ENCODE data around the gene AAK1. TPM values are rescaled to one million over a fixed set of nuclear protein-coding genes. Genes with fewer than 3 reads are reported as not detected.

The AAK1 gene
- total RNA-seq, 1 experiment from 2014 or later, result 30.6 TPM

DNA sequence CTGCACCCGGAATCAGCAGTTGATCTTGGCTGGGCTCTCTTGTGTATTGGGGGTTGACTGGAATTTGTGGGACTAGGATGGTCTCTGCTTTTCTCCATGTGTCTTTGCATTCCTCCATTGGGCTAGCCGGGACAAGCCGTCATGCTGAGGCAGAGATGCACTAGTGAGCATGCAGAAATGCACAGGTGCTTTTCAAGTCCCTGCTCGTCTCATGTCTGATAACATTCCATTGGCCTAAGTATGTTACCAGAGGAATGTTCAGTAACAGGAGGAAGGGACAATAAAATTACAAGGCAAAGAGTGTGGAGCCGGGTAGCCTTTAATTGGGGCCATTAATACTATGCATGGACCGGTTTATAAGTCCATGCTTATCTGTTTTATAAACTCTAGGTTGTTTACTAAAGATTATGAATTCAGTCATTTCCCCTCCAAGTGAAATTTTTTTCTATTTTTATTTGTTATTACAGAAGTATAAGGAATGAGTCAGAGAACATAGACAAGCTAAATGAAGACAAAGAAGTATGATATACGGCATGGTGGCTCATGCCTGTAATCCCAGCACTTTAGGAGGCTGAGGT, 24.4 kb upstream of the AAK1 start:
- no peak overlapping the region for H2BK5ac ChIP-seq (ENCODE audit: insufficient read length, low read length)
- peak; percentile 34 for DNase-seq
- H2AFZ ChIP-seq (ENCODE audit: low read length), result no peak overlapping the region

More for the DNA sequence above, 24.4 kb upstream of the AAK1 start:
- Mint-ChIP-seq H3K9me3 (peaks cover 0 to 4% of the 10 kb centered on the region in 2 experiments; a peak in 2 of 5 replicates), H3K4me1 (no peaks in the 10 kb centered on the region; a peak in 2 of 4 replicates), H3K4me3 (no peak overlapping the region), H3K27me3 (ENCODE audit: low read depth) (no peaks in the 10 kb centered on the region; the same call in 1 of the 2 replicates), H3K27ac (no peak overlapping the region), H3K36me3 (ENCODE audit: insufficient read depth in 1 of 3, low read depth in 3 of 3) (no peaks in the 10 kb centered on the region)
- H3K56ac ChIP-seq (ENCODE audit: insufficient read length, low read depth, low read length), result no peak overlapping the region
- no peak overlapping the region for H2BK15ac ChIP-seq (ENCODE audit: low read depth, low read length)
- no peaks in the 10 kb centered on the region for H3K27me3 ChIP-seq (ENCODE audit: insufficient read depth, low read length)
- WGBS (ENCODE audit: extremely low coverage, insufficient read length, low lambda C conversion rate), result no CpG with 5 or more reads among the region's 7 CpGs
- H3K23ac ChIP-seq (ENCODE audit: insufficient read length, low read depth, low read length), result no peak overlapping the region
- H3K27ac ChIP-seq (ENCODE audit: insufficient read length, low read depth, low read length), result no peak overlapping the region
- H3K79me2 ChIP-seq (ENCODE audit: insufficient read depth, low read length), result no peaks in the 10 kb centered on the region
- H2BK120ac ChIP-seq (ENCODE audit: low read depth, low read length, poor library complexity, severe bottlenecking), result no peak overlapping the region
- no peaks in the 10 kb centered on the region for H4K20me1 ChIP-seq (ENCODE audit: control insufficient read depth, insufficient read depth, insufficient read length)
- TF ChIP-seq, protein P1, sequence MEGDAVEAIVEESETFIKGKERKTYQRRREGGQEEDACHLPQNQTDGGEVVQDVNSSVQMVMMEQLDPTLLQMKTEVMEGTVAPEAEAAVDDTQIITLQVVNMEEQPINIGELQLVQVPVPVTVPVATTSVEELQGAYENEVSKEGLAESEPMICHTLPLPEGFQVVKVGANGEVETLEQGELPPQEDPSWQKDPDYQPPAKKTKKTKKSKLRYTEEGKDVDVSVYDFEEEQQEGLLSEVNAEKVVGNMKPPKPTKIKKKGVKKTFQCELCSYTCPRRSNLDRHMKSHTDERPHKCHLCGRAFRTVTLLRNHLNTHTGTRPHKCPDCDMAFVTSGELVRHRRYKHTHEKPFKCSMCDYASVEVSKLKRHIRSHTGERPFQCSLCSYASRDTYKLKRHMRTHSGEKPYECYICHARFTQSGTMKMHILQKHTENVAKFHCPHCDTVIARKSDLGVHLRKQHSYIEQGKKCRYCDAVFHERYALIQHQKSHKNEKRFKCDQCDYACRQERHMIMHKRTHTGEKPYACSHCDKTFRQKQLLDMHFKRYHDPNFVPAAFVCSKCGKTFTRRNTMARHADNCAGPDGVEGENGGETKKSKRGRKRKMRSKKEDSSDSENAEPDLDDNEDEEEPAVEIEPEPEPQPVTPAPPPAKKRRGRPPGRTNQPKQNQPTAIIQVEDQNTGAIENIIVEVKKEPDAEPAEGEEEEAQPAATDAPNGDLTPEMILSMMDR (conservative IDR thresholded peaks at IDR 0.05), result no peak
- H3T11ph ChIP-seq (ENCODE audit: low read length), result no peak overlapping the region
- no peak overlapping the region for H2BK20ac ChIP-seq (ENCODE audit: low read depth, low read length, poor library complexity, severe bottlenecking)
- H3K23me2 ChIP-seq (ENCODE audit: insufficient read length, low read depth, low read length, poor library complexity, severe bottlenecking), result no peaks in the 10 kb centered on the region
- no peak overlapping the region for H3K4me2 ChIP-seq (ENCODE audit: insufficient read depth, insufficient read length, low read length)
- H3K14ac ChIP-seq (ENCODE audit: insufficient read depth, low read length), result no peak overlapping the region
- no peaks in the 10 kb centered on the region for H3K4me1 ChIP-seq (ENCODE audit: insufficient read depth, low read length)
- no peaks in the 10 kb centered on the region for H3K9me3 ChIP-seq (ENCODE audit: control insufficient read depth, low read depth, low read length)
- H3K9ac ChIP-seq (ENCODE audit: extremely low read depth, insufficient read length, low read length), result no peak overlapping the region
- no peak overlapping the region for H2BK12ac ChIP-seq (ENCODE audit: insufficient read length, low read depth, low read length)
- no peak overlapping the region for H4K8ac ChIP-seq (replicated peaks; ENCODE audit: insufficient read length, low read depth, low read length)
- no peak overlapping the region for H2AK5ac ChIP-seq (ENCODE audit: insufficient read length, low read length)
- no peaks in the 10 kb centered on the region for H3K79me1 ChIP-seq (ENCODE audit: insufficient read depth, low read depth, low read length, poor library complexity, severe bottlenecking)
- no peak overlapping the region for H3K4ac ChIP-seq (ENCODE audit: low read depth, low read length)
- H4K5ac ChIP-seq (ENCODE audit: insufficient read length, low read depth, low read length), result no peak overlapping the region
- no peak overlapping the region for H4K91ac ChIP-seq (ENCODE audit: insufficient read length, low read depth, low read length)
- no peak overlapping the region for H3K18ac ChIP-seq (ENCODE audit: insufficient read length, low read depth, low read length)
